Activated naive CD8-positive, alpha-beta T cell (primary cell): ENCODE data around the gene TRANK1.
A peak's percentile ranks its signal among the peaks of the same experiment; 100 is the strongest.
"Not testable (repeated sequence)": the region's sequence is repeated elsewhere in the genome, so short reads cannot be mapped to it uniquely, and the experiment has no call there.

Experiments
- H3K27ac Mint-ChIP-seq: one replicate; pipeline ENCODE4 v1.8.0; 2021; ENCODE audit warnings: mixed read lengths
- H3K27me3 Mint-ChIP-seq: one replicate; pipeline ENCODE4 v1.8.0; 2021; ENCODE audit warnings: mixed read lengths
- H3K36me3 Mint-ChIP-seq: one replicate; pipeline ENCODE4 v1.8.0; 2021; ENCODE audit warnings: mixed read lengths
- H3K4me1 Mint-ChIP-seq: one replicate; pipeline ENCODE4 v1.8.0; 2021; ENCODE audit warnings: low read depth, mixed read lengths
- H3K4me3 Mint-ChIP-seq: one replicate; pipeline ENCODE4 v1.8.0; 2021; ENCODE audit warnings: mild to moderate bottlenecking, mixed read lengths
- H3K9me3 Mint-ChIP-seq: one replicate; pipeline ENCODE4 v1.8.0; 2021; ENCODE audit warnings: low read depth, mixed read lengths

TRANK1 gene

DNA sequence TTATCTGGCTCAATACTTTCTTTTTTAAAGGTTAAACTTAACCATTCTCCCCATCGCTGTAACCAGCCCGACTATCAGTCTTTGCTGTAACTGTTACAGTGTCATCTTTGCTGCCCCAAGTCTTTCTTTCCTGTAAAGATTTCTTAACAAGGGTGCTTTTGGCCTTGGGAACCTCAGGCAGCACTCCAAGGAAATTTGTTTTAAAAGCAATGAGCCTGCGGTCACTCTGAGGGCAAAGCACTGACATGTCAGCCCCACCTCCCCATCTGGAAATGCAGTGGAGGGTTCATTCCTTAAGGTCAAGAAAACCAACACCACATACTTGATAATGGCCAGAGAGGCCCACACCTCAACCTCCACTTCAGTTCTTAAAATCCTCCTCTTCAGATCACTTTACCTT is 3.2 kb downstream of the TRANK1 start:
- Mint-ChIP-seq H3K4me1 (peaks cover 18% of the 10 kb centered on the region), H3K9me3 (no peaks in the 10 kb centered on the region), H3K36me3 (peaks cover 2% of the 10 kb centered on the region), H3K4me3 (no peak overlapping the region), H3K27ac (no peak overlapping the region), H3K27me3 (no peaks in the 10 kb centered on the region)

DNA sequence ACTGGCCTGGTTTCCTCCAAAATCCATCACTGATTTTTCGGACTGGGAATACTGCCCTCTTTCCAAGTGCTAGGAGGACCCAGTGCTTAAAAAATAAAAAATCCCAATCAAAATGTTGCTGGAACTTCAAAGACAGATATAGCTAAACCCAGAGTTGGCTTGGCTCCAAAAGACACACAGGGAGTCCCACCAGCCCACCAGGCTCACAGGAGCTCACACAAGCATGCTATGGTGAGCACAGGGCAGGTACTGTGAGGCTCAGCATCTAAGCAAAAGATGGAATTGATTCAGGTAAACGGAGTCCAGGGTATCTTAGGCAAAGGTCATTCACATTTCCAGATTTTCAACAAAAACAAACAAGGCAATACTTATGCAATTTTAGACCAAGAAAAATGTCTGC is 3.7 kb downstream of the TRANK1 start:
- H3K27ac Mint-ChIP-seq, result no peak overlapping the region
- peaks cover 2% of the 10 kb centered on the region for H3K36me3 Mint-ChIP-seq
- H3K4me3 Mint-ChIP-seq, result no peak overlapping the region

DNA sequence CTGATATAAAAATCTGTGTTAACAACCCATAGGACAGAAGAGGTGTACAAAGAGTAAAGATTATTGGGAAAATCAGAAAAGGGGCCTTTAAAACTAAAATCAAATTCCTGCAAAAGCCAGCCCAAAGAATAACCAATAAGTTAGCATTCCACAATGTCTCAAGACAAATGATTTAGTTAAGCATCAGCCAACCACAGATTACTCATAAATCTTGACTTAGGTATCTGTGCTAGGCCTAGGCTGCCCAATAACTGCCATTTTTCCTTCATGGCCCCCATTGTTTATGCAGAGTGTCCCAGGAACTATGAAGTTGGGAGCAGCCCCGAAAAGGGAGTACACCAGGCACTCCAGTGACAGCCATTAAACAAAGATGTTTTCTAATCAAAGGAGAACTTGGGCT is 7.4 kb downstream of the TRANK1 start:
- H3K27me3 Mint-ChIP-seq, result no peaks in the 10 kb centered on the region
- no peak overlapping the region for H3K27ac Mint-ChIP-seq
- H3K4me1 Mint-ChIP-seq, result peaks cover 8% of the 10 kb centered on the region
- no peak overlapping the region for H3K4me3 Mint-ChIP-seq
- H3K9me3 Mint-ChIP-seq, result no peaks in the 10 kb centered on the region
- peaks cover 2% of the 10 kb centered on the region for H3K36me3 Mint-ChIP-seq

More for the DNA sequence above, 3.7 kb downstream of the TRANK1 start:
- Mint-ChIP-seq H3K4me1 (peaks cover 18% of the 10 kb centered on the region), H3K27me3 (no peaks in the 10 kb centered on the region), H3K9me3 (no peaks in the 10 kb centered on the region)

DNA sequence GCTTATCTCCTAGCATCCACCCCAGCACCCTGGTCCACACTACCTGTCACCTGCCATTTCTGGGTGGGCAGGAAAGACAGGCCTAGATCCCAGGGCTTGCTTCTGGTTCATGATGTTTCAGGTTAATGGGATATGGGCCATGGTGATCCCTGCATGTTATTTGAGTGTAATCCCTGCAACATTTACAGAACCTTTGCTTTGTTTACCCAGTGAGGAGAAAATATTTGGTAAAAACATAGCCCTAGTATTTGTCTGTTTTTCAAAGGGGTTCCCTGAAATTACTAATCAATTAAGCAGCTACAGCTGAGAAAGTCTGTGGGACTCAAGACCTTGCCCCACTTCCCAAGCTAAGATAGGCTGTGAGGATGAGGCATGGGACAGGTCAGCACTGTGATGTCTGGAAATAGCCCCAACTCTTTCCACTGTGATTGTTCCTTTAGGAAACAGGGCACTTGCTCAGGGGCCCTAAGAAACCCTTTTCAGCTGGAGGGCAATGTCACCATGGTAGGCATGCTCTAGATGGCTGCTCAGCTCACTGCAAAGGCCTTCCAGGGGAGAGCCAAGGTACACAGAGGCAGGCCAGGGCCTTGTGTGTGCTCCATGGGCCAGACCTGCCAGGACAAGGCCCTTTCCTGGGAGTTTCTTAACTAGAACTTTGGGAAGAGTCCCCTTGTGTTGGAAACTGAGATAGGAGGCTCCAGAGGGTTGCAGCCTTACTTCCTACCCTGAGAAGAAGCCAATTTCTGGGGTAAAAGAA is 11.1 kb downstream of the TRANK1 start:
- H3K4me3 Mint-ChIP-seq, result no peak overlapping the region
- no peak overlapping the region for H3K27ac Mint-ChIP-seq
- no peaks in the 10 kb centered on the region for H3K9me3 Mint-ChIP-seq
- H3K4me1 Mint-ChIP-seq, result no peaks in the 10 kb centered on the region
- H3K36me3 Mint-ChIP-seq, result peaks cover 2% of the 10 kb centered on the region
- H3K27me3 Mint-ChIP-seq, result no peaks in the 10 kb centered on the region

DNA sequence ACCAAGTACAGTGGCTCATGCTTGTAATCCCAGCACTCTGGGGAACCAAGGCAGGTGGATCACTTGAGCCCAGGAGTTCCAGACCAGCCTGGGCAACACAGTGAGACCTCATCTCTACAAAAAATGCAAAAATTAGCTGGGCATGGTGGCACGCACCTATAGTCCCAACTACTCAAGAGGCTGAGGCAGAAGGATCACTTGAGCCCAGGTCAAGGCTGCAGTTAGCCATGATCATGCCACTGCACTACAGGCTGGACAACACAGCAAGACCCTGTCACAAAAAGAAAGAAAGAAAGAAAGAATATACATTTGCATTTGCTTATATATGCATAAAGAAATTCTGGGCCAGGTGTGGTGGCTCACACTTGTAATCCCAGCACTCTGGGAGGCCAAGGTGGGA is 13.4 kb downstream of the TRANK1 start:
- not testable (repeated sequence) for H3K4me3 Mint-ChIP-seq, H3K27ac Mint-ChIP-seq, H3K36me3 Mint-ChIP-seq, H3K4me1 Mint-ChIP-seq, H3K9me3 Mint-ChIP-seq, H3K27me3 Mint-ChIP-seq

DNA sequence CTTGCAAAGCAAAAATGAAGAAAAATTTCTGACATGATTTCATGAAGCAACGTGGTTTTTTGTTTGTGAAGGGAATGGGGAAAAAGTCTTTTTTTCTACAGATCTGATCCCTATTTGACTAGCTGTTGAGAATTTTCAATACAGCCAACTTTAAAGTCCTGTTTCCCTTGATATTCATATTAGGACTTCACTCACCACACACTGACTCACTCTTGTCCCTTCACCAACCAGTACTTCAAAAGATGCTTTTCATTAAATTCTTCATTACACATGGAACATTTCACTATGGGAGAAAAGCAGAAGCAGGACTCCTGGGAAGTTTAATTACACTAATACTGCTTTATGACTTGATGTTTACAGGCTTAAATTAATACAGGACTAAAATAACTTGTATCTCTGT is 16.6 kb downstream of the TRANK1 start:
- Mint-ChIP-seq H3K27ac (no peak overlapping the region), H3K27me3 (no peaks in the 10 kb centered on the region), H3K4me1 (no peaks in the 10 kb centered on the region), H3K4me3 (no peak overlapping the region), H3K36me3 (peaks cover 5% of the 10 kb centered on the region), H3K9me3 (no peaks in the 10 kb centered on the region)

DNA sequence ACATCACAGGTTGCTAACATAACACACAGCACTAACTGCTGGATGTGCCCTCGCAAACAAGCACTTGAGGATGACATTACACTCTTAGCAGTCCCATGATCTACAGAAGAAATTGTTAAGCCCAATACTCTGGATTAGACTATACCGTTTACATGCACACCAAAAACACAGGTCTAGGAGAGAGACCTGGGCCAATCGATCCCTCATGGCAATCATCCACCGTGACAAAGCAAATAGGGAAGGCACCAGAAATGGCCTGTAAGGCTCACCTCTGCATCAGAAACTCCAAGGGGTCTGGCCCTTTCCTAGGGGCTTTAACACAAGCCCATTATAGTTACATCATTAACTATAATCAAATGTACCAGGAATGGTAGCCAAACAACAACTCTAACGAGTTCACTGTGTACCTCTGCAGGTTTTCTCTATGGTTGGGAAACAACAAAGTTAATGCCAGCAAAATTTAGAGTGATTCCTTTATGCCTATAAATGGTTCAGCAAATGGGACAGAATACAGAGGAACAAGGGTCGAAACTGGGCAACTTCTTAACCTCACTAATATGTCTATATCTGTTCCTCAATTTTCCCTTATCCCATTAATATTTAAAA is 18.5 kb downstream of the TRANK1 start:
- H3K9me3 Mint-ChIP-seq, result no peaks in the 10 kb centered on the region
- no peak overlapping the region for H3K4me3 Mint-ChIP-seq
- H3K36me3 Mint-ChIP-seq, result peaks cover 9% of the 10 kb centered on the region
- H3K27me3 Mint-ChIP-seq, result no peaks in the 10 kb centered on the region
- peaks cover 5% of the 10 kb centered on the region for H3K4me1 Mint-ChIP-seq
- no peak overlapping the region for H3K27ac Mint-ChIP-seq

DNA sequence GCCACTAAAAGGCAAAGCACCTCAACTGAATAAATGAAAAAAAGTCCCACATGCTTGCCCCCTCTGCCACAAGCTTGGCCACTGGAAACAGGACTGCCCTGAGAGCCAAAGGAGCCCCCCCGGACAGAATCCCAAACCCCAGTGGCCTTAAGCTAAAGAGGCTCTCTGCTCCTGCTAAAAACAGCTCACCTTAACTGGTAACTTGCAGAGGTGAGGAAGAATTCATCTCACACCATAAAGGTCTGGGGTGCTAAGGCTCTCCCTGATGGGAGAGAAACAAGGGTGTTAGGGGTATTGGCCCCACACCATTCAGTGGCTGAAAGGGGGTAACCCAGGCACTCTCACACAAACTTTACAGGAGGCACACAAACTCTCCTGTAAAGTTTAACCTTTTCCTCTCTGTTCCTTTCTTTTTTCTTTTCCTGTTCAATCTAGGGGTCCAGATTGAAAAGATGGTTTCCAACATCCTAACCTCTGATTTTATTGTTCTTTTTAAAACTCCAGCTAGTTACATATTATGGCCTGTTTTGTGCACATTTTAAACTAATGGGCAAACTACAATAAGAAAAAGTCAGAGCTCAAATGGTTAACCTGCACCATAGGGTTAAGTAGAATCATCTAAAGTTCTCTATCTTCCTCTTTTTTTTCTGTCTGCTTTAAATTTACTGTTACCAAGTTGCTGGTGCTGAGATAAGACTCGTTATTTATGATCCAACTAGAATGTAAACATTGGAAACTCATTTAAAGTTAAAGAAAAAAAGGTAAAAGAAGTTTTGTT is 19.9 kb downstream of the TRANK1 start:
- H3K27ac Mint-ChIP-seq, result no peak overlapping the region
- no peak overlapping the region for H3K4me3 Mint-ChIP-seq
- H3K9me3 Mint-ChIP-seq, result peaks cover 4% of the 10 kb centered on the region
- peaks cover 18% of the 10 kb centered on the region for H3K36me3 Mint-ChIP-seq
- H3K4me1 Mint-ChIP-seq, result peaks cover 5% of the 10 kb centered on the region
- H3K27me3 Mint-ChIP-seq, result no peaks in the 10 kb centered on the region

DNA sequence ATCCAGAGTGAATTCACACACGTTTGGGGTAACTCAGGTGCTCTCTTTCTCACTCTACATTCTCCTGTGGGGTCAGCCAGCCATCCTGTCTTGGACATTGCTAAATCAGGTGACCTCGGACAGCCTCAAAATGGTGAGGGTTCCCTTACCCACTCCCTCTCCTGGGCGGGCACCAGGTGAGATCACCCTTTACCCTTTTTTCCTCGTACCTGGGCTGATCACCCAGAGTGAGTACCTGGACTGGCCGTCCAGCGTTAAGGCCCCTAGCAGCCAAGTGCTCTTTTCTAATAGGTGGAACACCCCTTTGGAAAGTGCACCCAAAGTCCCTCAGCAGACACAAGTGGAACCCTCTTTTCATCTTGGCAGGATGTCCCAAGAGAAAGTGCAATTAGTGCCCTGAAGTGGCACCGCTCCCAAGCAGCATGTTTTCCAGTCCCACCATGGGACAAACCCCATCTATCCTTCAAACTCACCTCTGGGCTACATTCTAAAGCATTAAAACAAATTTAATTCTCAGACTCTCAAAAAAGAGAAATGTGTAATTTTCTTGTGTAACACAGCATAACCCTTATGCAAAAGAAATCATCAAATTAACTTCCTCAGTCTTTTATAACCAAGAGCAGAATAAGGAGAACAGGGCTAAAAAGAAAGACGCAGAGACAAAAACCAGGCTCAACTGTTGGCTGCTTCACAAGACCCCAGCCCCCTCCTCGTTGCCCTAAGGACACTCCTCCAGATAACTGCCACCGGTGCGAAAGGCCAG is 20.7 kb downstream of the TRANK1 start:
- Mint-ChIP-seq H3K27ac (no peak overlapping the region), H3K4me3 (no peak overlapping the region), H3K9me3 (peaks cover 4% of the 10 kb centered on the region), H3K4me1 (peaks cover 7% of the 10 kb centered on the region), H3K27me3 (no peaks in the 10 kb centered on the region), H3K36me3 (peaks cover 16% of the 10 kb centered on the region)

DNA sequence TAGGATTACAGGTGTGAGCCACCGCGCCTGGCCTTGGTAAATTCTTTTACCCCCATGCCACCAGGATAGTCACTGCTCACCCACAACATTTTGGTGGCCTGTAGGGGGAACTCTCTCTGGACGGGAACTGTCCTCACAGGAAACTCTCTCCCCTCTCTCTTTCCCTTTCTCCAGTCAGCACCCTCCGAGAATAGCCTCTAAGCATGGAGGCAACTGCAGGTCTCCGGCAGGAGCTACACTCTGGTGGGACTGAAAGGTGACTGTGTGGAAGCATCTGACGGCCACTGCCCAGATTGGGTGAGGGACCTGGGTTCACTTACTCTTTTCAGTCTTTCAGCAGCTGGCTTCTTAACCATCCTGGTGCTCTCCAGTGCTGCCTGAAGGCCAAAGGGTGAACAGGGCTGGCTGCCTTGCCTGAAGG is 21.3 kb downstream of the TRANK1 start:
- H3K27me3 Mint-ChIP-seq, result no peaks in the 10 kb centered on the region
- no peak overlapping the region for H3K27ac Mint-ChIP-seq
- H3K4me1 Mint-ChIP-seq, result peaks cover 12% of the 10 kb centered on the region
- no peak overlapping the region for H3K4me3 Mint-ChIP-seq
- H3K36me3 Mint-ChIP-seq, result peaks cover 16% of the 10 kb centered on the region
- H3K9me3 Mint-ChIP-seq, result peaks cover 4% of the 10 kb centered on the region

DNA sequence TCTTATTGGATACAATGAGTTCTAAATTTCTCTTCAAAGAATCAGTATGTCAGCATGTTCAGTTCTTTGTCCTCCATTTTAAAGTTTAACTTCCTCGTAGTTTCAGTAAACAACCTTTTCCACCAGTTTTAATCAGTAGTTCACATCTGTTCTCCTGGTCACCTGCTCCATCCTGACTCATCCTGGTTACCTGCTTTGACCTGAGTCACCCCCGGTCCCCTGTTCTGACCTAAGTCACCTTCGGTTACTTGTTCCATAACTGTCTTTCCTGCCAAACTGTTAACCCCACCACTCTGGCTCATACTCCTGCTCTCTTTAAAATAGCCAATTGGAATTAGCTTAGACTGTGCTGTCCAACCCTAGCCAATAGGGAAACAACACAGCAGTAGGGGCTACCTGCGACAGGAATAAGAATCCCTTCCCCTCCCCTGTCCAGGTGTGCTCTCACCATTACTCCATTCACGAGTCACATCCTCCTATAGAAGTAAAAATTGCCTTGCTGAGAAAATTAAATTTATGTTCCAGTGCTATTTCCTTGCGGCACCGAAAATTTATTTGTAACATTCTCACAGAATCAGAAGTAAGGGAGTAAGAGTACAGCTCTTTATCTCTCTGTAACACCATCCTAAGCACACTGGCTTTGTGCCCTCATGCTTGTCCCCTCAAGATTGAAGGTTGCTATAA is 23.8 kb downstream of the TRANK1 start:
- no peak overlapping the region for H3K27ac Mint-ChIP-seq
- peaks cover 27% of the 10 kb centered on the region for H3K4me1 Mint-ChIP-seq
- H3K9me3 Mint-ChIP-seq, result peaks cover 4% of the 10 kb centered on the region
- no peaks in the 10 kb centered on the region for H3K27me3 Mint-ChIP-seq
- peaks cover 13% of the 10 kb centered on the region for H3K36me3 Mint-ChIP-seq
- H3K4me3 Mint-ChIP-seq, result no peak overlapping the region

DNA sequence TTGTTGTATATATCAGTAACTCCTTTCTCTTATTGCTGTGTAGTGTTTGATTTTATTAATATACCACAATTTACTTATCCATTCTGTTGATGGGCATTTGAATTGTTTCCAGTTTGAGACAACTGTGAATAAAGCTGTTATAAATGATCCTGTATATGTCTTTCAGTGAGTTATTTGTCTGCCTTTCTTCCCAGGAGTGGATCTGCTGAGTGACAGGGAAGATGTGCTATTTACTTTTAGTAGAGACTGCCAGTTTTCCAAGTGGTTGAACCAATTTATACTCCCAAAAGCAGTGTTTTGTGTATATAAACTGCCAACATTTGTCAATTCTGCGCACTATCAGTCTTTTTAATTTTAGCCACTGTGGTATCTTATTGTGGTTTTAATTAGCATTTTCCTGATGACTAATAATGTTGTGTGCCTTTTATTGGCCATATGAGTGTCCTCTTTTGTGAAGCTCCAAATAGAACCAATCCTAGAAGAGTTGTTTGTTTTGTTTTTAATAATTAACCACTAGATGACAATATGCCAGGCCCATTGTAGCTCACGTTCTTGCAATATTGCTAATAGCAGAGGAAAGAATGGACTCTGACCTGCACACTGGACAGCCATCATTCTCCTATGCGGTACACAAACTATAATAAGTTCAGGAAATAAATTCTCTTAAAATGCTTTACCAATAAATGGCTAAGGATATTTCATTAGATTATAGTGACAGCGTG is 25.3 kb downstream of the TRANK1 start:
- peaks cover 4% of the 10 kb centered on the region for H3K9me3 Mint-ChIP-seq
- H3K4me3 Mint-ChIP-seq, result no peak overlapping the region
- no peak overlapping the region for H3K27ac Mint-ChIP-seq
- H3K36me3 Mint-ChIP-seq, result peaks cover 13% of the 10 kb centered on the region
- H3K27me3 Mint-ChIP-seq, result no peaks in the 10 kb centered on the region
- H3K4me1 Mint-ChIP-seq, result peaks cover 27% of the 10 kb centered on the region

DNA sequence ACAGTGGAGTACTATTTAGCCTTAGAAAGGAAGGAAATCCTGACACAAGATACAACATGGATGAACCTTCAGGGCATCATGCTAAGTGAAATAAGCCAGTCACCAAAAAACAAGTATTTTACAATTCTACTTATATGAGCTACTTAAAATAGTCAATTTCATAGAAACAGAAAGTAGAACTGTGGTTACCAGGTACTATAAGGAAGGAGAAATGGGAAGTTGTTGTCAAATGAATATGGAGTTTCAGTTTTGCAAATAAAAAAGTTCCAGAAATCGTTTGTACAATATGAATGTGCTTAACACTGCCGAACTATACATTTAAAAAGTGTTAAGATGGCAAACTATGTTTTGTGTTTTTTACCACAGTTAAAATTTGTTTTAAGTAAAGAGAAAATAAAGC is 26.8 kb downstream of the TRANK1 start:
- Mint-ChIP-seq H3K36me3 (peaks cover 13% of the 10 kb centered on the region), H3K9me3 (peaks cover 4% of the 10 kb centered on the region), H3K4me3 (peak overlapping the region; percentile 82), H3K27me3 (no peaks in the 10 kb centered on the region), H3K27ac (peak overlapping the region; percentile 92), H3K4me1 (peaks cover 34% of the 10 kb centered on the region)
